ENCODE results near the gene DNMT3A. TPM values are rescaled to one million over a fixed set of nuclear protein-coding genes. Genes with fewer than 3 reads are reported as not detected.

The DNMT3A gene
- total and polyA plus RNA-seq, 2 experiments from 2014 or later = 47.2 to 80.4 TPM

DNA sequence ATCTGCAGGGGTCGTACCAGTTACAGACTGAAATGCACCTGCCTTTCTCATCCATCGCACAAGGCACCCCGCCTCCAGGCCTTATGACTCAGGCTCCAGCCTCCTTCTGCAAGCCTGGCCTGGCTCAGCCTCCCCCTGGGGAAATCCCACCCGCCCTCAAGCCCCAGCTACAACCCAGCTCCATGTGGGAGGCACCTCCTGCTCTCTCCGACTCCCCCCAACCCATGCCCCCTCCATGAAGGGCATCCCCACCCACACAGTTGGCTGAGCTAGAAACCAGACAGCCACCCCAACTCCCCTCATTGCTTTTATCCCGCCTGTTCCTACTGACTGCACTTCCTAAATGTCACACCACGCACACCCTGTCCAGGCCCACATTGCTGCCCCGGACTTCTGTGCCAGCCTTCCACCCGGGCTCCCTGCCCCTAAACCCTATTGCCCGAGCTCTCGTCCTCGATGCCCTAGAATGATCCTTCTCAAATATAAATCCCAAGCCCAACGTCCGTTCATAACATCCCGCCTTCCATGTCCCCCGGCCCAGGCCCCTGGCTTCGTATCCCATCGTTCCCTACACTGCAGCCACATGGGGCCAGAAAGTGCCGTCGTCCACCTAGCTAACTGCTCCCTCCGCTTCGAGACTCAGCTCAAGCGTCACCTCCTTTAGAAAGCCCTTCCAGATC, 9.9 kb downstream of the DNMT3A start (continued):
- TF ChIP-seq, protein P1, sequence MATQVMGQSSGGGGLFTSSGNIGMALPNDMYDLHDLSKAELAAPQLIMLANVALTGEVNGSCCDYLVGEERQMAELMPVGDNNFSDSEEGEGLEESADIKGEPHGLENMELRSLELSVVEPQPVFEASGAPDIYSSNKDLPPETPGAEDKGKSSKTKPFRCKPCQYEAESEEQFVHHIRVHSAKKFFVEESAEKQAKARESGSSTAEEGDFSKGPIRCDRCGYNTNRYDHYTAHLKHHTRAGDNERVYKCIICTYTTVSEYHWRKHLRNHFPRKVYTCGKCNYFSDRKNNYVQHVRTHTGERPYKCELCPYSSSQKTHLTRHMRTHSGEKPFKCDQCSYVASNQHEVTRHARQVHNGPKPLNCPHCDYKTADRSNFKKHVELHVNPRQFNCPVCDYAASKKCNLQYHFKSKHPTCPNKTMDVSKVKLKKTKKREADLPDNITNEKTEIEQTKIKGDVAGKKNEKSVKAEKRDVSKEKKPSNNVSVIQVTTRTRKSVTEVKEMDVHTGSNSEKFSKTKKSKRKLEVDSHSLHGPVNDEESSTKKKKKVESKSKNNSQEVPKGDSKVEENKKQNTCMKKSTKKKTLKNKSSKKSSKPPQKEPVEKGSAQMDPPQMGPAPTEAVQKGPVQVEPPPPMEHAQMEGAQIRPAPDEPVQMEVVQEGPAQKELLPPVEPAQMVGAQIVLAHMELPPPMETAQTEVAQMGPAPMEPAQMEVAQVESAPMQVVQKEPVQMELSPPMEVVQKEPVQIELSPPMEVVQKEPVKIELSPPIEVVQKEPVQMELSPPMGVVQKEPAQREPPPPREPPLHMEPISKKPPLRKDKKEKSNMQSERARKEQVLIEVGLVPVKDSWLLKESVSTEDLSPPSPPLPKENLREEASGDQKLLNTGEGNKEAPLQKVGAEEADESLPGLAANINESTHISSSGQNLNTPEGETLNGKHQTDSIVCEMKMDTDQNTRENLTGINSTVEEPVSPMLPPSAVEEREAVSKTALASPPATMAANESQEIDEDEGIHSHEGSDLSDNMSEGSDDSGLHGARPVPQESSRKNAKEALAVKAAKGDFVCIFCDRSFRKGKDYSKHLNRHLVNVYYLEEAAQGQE (IDR thresholded peaks at IDR 0.05; ENCODE audit: unreplicated experiment) = no peak
- TF ChIP-seq ZNF331 (CRISPR knock-in tag; IDR thresholded peaks at IDR 0.05; ENCODE audit: low read depth) (no peak), EZH2phosphoT487 (IDR thresholded peaks at IDR 0.05; ENCODE audit: unreplicated experiment) (no peak), CREB1 (CRISPR knock-in tag; IDR thresholded peaks at IDR 0.05; ENCODE audit: low read depth) (no peak), EZH2 (IDR thresholded peaks at IDR 0.05; ENCODE audit: low read depth, unreplicated experiment) (no peak), NANOG (IDR thresholded peaks at IDR 0.05; ENCODE audit: borderline replicate concordance) (no peak)
- TF ChIP-seq, protein P2, sequence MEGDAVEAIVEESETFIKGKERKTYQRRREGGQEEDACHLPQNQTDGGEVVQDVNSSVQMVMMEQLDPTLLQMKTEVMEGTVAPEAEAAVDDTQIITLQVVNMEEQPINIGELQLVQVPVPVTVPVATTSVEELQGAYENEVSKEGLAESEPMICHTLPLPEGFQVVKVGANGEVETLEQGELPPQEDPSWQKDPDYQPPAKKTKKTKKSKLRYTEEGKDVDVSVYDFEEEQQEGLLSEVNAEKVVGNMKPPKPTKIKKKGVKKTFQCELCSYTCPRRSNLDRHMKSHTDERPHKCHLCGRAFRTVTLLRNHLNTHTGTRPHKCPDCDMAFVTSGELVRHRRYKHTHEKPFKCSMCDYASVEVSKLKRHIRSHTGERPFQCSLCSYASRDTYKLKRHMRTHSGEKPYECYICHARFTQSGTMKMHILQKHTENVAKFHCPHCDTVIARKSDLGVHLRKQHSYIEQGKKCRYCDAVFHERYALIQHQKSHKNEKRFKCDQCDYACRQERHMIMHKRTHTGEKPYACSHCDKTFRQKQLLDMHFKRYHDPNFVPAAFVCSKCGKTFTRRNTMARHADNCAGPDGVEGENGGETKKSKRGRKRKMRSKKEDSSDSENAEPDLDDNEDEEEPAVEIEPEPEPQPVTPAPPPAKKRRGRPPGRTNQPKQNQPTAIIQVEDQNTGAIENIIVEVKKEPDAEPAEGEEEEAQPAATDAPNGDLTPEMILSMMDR (conservative IDR thresholded peaks at IDR 0.05; ENCODE audit: low read depth in 2 of 2) = no peak
- TF ChIP-seq, protein P3, sequence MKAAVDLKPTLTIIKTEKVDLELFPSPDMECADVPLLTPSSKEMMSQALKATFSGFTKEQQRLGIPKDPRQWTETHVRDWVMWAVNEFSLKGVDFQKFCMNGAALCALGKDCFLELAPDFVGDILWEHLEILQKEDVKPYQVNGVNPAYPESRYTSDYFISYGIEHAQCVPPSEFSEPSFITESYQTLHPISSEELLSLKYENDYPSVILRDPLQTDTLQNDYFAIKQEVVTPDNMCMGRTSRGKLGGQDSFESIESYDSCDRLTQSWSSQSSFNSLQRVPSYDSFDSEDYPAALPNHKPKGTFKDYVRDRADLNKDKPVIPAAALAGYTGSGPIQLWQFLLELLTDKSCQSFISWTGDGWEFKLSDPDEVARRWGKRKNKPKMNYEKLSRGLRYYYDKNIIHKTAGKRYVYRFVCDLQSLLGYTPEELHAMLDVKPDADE (IDR thresholded peaks at IDR 0.05) = no peak

DNA sequence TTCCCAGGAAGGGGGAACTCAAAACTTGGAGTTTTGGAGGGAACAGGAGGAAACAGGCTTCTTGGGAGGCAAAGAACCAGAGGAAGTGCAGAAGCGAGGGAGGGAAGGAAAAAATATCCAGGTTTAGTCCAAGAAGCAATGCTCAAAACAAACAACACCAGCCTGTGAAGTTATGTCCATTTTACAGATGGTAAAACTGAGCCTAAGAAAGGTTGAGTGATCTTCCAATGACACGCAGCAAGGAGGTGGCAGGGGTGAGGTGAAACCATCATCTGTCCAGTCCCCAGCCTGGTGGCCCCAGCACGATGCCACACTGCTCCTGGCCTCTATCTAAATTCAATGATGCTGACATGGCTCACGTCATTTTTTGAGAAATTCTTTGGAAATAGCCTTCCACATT, 10.8 kb downstream of the DNMT3A start:
- Mint-ChIP-seq H3K27me3 (ENCODE audit: insufficient read depth, low read depth, poor library complexity) (peaks cover 21% of the 10 kb centered on the region), H3K36me3 (ENCODE audit: low read depth) (peaks cover 11% of the 10 kb centered on the region), H3K27ac (no peak overlapping the region), H3K9me3 (peaks cover 8% of the 10 kb centered on the region; the same call in 2 of the 3 replicates), H3K4me3 (no peak overlapping the region), H3K4me1 (peaks cover 33% of the 10 kb centered on the region)
- H2AFZ ChIP-seq = no peak overlapping the region
- H3K36me3 ChIP-seq (ENCODE audit: insufficient read depth) = no peaks in the 10 kb centered on the region
- TF ChIP-seq ZNF331 (CRISPR knock-in tag; IDR thresholded peaks at IDR 0.05; ENCODE audit: low read depth) (no peak), EZH2 (IDR thresholded peaks at IDR 0.05; ENCODE audit: low read depth, unreplicated experiment) (no peak), JUNB (IDR thresholded peaks at IDR 0.05; ENCODE audit: unreplicated experiment) (no peak), EZH2phosphoT487 (IDR thresholded peaks at IDR 0.05; ENCODE audit: unreplicated experiment) (no peak), STAT1 (IDR thresholded peaks at IDR 0.05; ENCODE audit: unreplicated experiment) (no peak), NANOG (IDR thresholded peaks at IDR 0.05; ENCODE audit: borderline replicate concordance) (no peak), CREB1 (CRISPR knock-in tag; IDR thresholded peaks at IDR 0.05; ENCODE audit: low read depth) (no peak)
- TF ChIP-seq, protein P2 (conservative IDR thresholded peaks at IDR 0.05; ENCODE audit: low read depth in 2 of 2) = no peak
- TF ChIP-seq, protein P3 (IDR thresholded peaks at IDR 0.05) = no peak
- TF ChIP-seq, protein P1 (IDR thresholded peaks at IDR 0.05; ENCODE audit: unreplicated experiment) = no peak
- peaks cover 29% of the 10 kb centered on the region for H3K4me1 ChIP-seq (ENCODE audit: insufficient read depth)
- H3K4me3 ChIP-seq = no peak overlapping the region
- H3F3A ChIP-seq (replicated peaks; ENCODE audit: low read depth) = 0 out of 2 replicates have a peak, but pooled peaks cover 2% of the 10 kb centered on the region
- no peak for ATAC-seq
- H3K27ac ChIP-seq (ENCODE audit: low read depth) = no peak overlapping the region
- H3K4me2 ChIP-seq = no peak overlapping the region
- no peaks in the 10 kb centered on the region for H3K27me3 ChIP-seq (ENCODE audit: insufficient read depth)
- DNase-seq (ENCODE audit: low spot score) = no peak
- H3K79me2 ChIP-seq (replicated peaks; ENCODE audit: insufficient read depth) = 0 out of 2 replicates have a peak, but pooled peaks cover 4% of the 10 kb centered on the region
- H4K20me1 ChIP-seq (replicated peaks; ENCODE audit: insufficient read depth) = no peaks in the 10 kb centered on the region; the same call in 1 of the 2 replicates
- no peaks in the 10 kb centered on the region for H3K9me2 ChIP-seq (ENCODE audit: insufficient read depth)

All from GM23338 (cell line).